Ishikawa (cell line): ENCODE data around the gene TOR1A.

Experiments used
- CEBPB ChIP-seq: IDR thresholded peaks from 2 replicates; pipeline ENCODE4 v1.6.1; 2012
- CREB1 ChIP-seq: IDR thresholded peaks from 2 replicates; pipeline ENCODE4 v1.6.1; 2012; ENCODE audit warnings: low read depth
- EGR1 ChIP-seq: IDR thresholded peaks from 2 replicates; pipeline ENCODE4 v1.6.1; 2012
- EP300 ChIP-seq: IDR thresholded peaks from 2 replicates; pipeline ENCODE4 v1.6.1; 2012; ENCODE audit warnings: borderline replicate concordance
- FOXM1 ChIP-seq: IDR thresholded peaks from 2 replicates; pipeline ENCODE4 v1.6.1; 2012; ENCODE audit warnings: low read depth, borderline replicate concordance
- MAX ChIP-seq: IDR thresholded peaks from 2 replicates; pipeline ENCODE4 v1.6.1; 2012
- NFIC ChIP-seq: IDR thresholded peaks from 2 replicates; pipeline ENCODE4 v1.6.1; 2012
- RAD21 ChIP-seq: IDR thresholded peaks from 2 replicates; pipeline ENCODE4 v1.6.1; 2012; ENCODE audit warnings: low read depth
- REST ChIP-seq: IDR thresholded peaks from 2 replicates; pipeline ENCODE4 v1.6.1; 2012; ENCODE audit warnings: low read depth, mild to moderate bottlenecking
- TAF1 ChIP-seq: IDR thresholded peaks from 2 replicates; pipeline ENCODE4 v1.6.1; 2012; ENCODE audit warnings: low read depth, mild to moderate bottlenecking
- TCF12 ChIP-seq: IDR thresholded peaks from 2 replicates; pipeline ENCODE4 v1.6.1; 2012; ENCODE audit warnings: low read depth
- TEAD4 ChIP-seq: IDR thresholded peaks from 2 replicates; pipeline ENCODE4 v1.6.1; 2012
- YY1 ChIP-seq: IDR thresholded peaks from 2 replicates; pipeline ENCODE4 v1.6.1; 2012; ENCODE audit warnings: low read depth
- ZBTB7A ChIP-seq: IDR thresholded peaks from 2 replicates; pipeline ENCODE4 v1.6.1; 2012; ENCODE audit warnings: low read depth
- TF ChIP-seq, protein P1 (sequence below): IDR thresholded peaks from 2 replicates; pipeline ENCODE4 v1.6.1; 2012

The TOR1A gene

DNA sequence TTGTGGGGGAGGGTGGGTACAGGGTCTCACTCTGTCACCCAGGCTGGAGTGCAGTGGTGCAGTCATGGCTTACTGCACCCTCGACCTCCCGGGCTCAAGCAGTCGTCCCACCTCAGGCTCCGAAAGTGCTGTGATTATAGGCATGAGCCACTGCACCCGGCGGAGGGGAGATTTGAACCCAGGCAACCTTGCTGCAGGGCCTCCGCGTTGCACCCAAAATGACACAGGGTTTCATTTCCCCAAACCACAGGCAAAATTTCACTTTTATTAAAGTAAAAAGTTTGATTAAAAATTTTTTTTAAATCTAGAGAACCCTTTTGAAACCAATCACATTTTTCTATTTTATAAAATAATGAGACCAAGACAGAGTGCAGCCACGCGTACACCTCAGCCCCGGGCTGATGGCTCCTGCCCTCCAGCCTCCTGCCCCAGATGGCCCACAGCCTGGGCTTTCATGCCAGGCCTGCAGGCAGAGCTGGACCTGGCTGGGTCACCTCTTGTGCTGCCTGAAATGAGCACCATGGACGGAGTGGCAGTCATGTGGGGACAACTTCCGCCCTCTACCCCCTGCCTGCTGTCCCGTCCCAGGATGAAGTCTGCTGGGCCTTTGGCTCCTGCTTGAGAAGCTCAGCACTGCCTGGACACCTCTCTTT, 41.9 kb upstream of the TOR1A start:
- TF ChIP-seq NFIC (no peak), EP300 (no peak), RAD21 (no peak), MAX (no peak), CEBPB (no peak), REST (no peak), YY1 (no peak), CREB1 (no peak), FOXM1 (no peak), TAF1 (no peak), ZBTB7A (no peak), TEAD4 (no peak), EGR1 (no peak), TCF12 (no peak)
- TF ChIP-seq, protein P1, sequence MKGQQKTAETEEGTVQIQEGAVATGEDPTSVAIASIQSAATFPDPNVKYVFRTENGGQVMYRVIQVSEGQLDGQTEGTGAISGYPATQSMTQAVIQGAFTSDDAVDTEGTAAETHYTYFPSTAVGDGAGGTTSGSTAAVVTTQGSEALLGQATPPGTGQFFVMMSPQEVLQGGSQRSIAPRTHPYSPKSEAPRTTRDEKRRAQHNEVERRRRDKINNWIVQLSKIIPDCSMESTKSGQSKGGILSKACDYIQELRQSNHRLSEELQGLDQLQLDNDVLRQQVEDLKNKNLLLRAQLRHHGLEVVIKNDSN: no peak

GRCh38 chr9:129864991-129865647, 41.2 kb upstream of the TOR1A start:
- TF ChIP-seq, protein P1: no peak
- TF ChIP-seq EP300 (no peak), FOXM1 (no peak), CEBPB (no peak), EGR1 (no peak), ZBTB7A (no peak), NFIC (no peak), MAX (no peak), CREB1 (no peak), TAF1 (no peak), YY1 (no peak), TCF12 (no peak)

- TF ChIP-seq CEBPB (no peak), FOXM1 (no peak), CREB1 (no peak), TEAD4 (no peak), RAD21 (no peak), ZBTB7A (no peak), TAF1 (no peak), NFIC (no peak), EGR1 (no peak), TCF12 (no peak), REST (no peak), YY1 (no peak), EP300 (no peak), MAX (no peak)
- TF ChIP-seq, protein P1: no peak
These were observed 39.2 kb upstream of the TOR1A start for GRCh38 chr9:129863059-129863690.

GRCh38 chr9:129861447-129861827, 37.5 kb upstream of the TOR1A start:
- TF ChIP-seq YY1 (no peak), TAF1 (no peak), TCF12 (no peak), MAX (no peak), NFIC (no peak), RAD21 (no peak), REST (no peak), EGR1 (no peak), FOXM1 (no peak), TEAD4 (no peak), CREB1 (no peak), EP300 (no peak), ZBTB7A (no peak), CEBPB (no peak)
- TF ChIP-seq, protein P1: no peak
